GM19468 (cell line): ENCODE measurements around the gene PTCHD4.

Experiments
- ATAC-seq: cut with Tn5 transposase; IDR thresholded peaks from one replicate; pipeline ENCODE4 v1.9.1; 2021; ENCODE audit warnings: mild to moderate bottlenecking, moderate library complexity, moderate number of reproducible peaks; ENCODE audit not compliant: unreplicated experiment; ENCODE audit errors: extremely low read depth

Gene PTCHD4

DNA sequence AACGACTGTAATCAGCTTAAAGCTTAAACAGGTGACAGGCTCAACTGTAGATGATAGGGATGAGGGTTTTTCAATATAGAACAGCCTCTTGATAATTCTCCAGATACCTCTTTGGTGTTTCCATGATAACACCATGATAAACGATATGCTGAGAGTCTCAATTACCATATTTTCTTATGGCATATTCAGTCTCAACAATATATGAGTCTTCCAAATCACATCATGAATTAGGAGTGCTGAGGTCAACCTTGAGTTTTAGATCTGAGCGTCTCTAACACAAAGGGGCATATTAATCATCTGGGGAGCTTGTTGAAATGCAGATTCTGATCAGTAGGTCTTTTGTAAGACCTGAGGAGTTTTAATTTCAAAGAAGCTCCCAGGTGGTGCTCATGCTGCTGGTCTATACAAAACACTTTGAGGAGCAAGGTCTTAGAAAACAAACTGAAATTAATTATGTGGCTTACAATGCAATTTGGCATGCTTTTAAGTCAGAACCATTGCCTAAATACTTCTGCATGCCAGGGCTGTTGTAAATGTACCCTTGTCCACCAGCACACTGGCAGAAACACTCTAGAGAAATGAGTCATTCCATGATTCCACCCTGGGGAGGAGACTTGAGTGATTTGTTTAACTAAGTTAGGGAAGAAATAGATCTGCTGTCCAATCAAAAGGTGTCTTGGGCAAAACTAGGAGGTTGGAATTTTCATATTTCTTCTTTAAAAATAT, 49.6 kb downstream of the PTCHD4 start:
- ATAC-seq, result no peak
